H7 (cell line): ENCODE data around the gene SOCS7. TPM values are rescaled to one million over a fixed set of nuclear protein-coding genes. Genes with fewer than 3 reads are reported as not detected.
A peak's percentile ranks its signal among the peaks of the same experiment; 100 is the strongest.

ENCODE experiments used
- DNase-seq: peaks from one replicate; pipeline ENCODE4 v3.0.0; 2012
- H3K27me3 ChIP-seq: 2 replicates; pipeline ENCODE4 v1.6.0; 2011; ENCODE audit warnings: mild to moderate bottlenecking, low read length; ENCODE audit not compliant: control insufficient read depth, insufficient read depth
- H3K36me3 ChIP-seq: replicated peaks from 2 replicates; pipeline ENCODE4 v1.5.1; 2011; ENCODE audit warnings: low read length; ENCODE audit not compliant: control insufficient read depth, insufficient read depth
- H3K4me3 ChIP-seq: 2 replicates; pipeline ENCODE4 v1.5.1; 2011; ENCODE audit warnings: low read depth, mild to moderate bottlenecking, control low read depth, low read length, moderate library complexity; ENCODE audit not compliant: insufficient read depth
- total RNA-seq: library from RNA; depleted of rRNA; stranded (reverse); fragments of >200 nt; shearing (Covaris generic); gene quantifications from 2 replicates; pipeline ENCODE4 v1.2.3, GENCODE V29; 2014; rRNA removed

Gene SOCS7, protein sequence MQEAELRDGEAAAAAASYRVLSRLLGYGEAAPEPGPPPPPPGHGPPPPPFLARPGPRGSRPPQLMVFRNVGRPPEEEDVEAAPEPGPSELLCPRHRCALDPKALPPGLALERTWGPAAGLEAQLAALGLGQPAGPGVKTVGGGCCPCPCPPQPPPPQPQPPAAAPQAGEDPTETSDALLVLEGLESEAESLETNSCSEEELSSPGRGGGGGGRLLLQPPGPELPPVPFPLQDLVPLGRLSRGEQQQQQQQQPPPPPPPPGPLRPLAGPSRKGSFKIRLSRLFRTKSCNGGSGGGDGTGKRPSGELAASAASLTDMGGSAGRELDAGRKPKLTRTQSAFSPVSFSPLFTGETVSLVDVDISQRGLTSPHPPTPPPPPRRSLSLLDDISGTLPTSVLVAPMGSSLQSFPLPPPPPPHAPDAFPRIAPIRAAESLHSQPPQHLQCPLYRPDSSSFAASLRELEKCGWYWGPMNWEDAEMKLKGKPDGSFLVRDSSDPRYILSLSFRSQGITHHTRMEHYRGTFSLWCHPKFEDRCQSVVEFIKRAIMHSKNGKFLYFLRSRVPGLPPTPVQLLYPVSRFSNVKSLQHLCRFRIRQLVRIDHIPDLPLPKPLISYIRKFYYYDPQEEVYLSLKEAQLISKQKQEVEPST
- total RNA-seq, result 18.3 and 25.7 TPM in 2 replicates

DNA sequence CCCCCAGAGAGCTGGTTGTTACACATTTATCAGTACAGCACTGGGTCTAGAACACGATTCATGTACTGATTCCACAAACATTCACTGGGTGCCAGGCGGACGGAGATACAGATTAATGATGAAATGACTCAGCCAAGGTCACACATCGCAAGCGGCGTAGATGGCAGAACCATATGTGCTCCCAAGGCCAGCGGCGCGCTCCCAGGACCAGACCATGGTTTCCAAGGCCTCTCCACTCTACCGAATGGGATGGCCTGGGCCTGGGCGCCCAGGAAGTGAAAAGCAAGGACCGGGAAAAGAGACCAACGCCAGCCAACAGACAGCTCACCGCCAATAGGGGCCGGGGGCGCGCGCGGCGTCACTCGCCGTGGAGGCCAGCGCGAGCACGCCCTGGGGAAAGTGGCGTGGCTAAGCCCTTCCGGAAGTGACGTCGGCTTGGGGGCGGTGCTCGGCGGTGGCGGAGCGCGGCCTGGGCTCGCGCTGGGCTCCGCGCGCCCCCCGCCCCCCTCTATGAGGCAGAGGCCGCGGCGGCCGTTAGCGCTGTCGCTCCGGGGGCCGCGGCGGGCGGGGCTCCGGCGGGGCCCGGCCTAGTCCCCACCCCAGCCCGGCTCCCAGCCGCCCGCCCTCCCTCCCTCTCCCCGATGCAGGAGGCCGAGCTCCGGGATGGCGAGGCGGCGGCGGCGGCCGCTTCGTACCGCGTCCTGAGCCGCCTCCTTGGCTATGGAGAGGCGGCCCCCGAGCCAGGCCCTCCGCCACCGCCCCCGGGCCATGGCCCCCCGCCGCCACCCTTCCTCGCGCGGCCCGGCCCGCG, at the start of gene SOCS7:
SOCS7 (plus strand) TSS at position 433 of the 811 bp plus-strand sequence; CDS start at position 642, 209 bp downstream.
- H3K27me3 ChIP-seq, result peaks cover 3% of the 10 kb centered on the region
- H3K4me3 ChIP-seq, result peak within 1 kb of the TSS; percentile 73
- peak; percentile 97 for DNase-seq
- no peaks in the 10 kb centered on the region for H3K36me3 ChIP-seq

DNA sequence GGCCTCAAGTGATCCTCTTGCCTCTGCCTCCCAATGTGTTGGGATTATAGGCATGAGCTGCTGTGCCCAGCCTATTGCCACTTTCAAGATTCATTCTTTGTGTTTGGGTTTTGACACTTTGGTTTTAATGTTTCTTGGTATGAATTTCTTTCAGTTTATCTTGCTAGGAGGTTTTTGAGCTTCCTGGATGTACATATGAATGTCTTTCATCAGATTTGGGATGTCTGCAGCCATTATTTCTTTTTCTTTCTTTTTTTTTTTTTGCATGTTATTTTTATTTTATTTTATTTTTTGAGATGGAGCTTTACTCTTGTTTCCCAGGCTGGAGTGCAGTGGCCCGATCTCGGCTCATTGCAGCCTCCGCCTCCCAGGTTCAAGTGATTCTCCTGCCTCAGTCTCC, 36.1 kb upstream of the SOCS7 start:
- Histone ChIP-seq H3K36me3 (peaks cover 3% of the 10 kb centered on the region; the same call in 1 of the 2 replicates), H3K4me3 (no peak overlapping the region), H3K27me3 (no peaks in the 10 kb centered on the region)
- no peak for DNase-seq

DNA sequence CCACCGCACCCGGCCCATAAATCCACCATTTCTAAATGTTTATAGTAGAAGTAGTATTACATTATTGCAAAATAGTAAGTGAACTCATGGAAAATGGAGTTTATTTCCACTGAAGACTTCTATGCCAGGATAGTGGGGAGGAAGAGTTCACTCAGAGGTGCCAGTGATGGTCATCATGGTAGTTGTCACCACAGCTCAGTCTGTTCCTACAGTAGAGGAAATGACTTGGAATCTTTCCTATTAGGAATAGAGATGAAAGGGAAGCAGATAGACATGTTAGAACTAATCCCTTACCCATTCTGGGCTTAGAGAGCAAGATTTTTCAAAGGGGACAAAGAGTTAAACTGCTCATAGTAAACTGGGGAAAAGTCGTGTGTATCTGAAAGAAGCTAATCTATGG, 34.6 kb upstream of the SOCS7 start:
- DNase-seq, result no peak
- Histone ChIP-seq H3K36me3 (peaks cover 2% of the 10 kb centered on the region), H3K4me3 (no peak overlapping the region), H3K27me3 (no peaks in the 10 kb centered on the region)

DNA sequence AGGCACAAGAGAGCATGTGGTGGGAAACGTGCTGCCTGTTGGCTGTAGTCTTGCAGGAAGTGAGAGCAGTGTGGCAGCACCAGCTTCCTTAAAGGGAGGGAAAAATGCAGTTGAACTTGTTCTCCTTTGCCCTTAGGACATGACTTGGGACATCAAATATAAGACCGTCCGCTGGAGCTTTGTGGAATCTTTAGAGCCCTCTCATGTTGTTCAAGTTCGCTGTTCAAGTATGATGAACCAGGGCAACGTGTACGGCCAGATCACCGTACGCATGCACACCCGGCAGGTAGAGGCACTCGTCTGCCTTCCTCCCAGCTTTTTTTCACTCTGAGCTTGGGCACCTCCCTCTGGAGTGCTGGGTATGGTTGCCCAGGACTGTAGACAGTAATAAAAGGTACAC, 31.2 kb upstream of the SOCS7 start:
- Histone ChIP-seq H3K36me3 (peaks cover 12% of the 10 kb centered on the region), H3K4me3 (no peak overlapping the region), H3K27me3 (no peaks in the 10 kb centered on the region)
- DNase-seq, result no peak

DNA sequence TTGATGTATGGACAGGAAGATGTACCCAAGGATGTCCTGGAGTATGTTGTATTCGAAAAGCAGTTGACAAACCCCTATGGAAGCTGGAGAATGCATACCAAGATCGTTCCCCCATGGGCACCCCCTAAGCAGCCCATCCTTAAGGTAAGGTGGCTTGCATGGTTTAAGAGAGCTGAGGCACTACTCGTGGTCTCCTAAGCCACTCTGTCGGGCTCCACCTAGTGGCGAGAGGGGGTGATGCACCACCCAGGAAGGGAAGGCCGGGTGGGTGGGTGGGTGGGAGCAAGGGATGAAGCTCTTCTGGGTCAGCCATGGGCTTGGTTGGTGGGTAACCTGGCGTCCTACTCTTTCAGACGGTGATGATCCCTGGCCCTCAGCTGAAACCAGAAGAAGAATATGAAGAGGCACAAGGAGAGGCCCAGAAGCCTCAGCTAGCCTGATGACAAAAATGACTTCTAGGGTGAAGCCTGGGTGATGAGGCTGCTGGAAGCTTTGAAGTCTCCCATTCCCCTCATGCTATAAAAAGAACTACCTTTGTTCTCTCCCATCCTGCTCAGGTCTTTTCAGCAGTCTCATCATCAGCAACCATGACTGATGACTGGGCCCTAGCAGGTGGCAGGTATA, 29.4 kb upstream of the SOCS7 start:
- DNase-seq, result peak; percentile 89
- Histone ChIP-seq H3K4me3 (no peak overlapping the region), H3K27me3 (no peaks in the 10 kb centered on the region), H3K36me3 (peaks cover 12% of the 10 kb centered on the region)

DNA sequence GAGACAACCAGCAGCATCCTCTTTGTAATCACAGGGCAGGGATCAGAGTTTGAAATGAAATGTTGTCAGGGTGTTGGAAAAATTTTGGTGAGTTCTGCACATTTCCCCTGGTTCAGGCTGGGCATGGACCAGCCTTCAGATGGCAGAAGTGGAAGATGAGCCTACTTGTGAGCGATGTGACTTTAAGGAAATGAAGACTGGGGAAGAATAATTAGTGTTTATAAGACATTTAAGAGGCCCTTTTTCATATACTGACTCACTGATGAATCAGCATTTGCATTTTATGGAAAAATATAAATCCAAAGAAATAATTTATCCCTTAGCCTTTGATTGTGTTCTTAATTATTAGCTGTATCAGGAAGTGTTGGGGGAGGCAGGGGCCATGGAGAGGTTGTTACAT, 28.7 kb upstream of the SOCS7 start:
- no peaks in the 10 kb centered on the region for H3K27me3 ChIP-seq
- no peak for DNase-seq

DNA sequence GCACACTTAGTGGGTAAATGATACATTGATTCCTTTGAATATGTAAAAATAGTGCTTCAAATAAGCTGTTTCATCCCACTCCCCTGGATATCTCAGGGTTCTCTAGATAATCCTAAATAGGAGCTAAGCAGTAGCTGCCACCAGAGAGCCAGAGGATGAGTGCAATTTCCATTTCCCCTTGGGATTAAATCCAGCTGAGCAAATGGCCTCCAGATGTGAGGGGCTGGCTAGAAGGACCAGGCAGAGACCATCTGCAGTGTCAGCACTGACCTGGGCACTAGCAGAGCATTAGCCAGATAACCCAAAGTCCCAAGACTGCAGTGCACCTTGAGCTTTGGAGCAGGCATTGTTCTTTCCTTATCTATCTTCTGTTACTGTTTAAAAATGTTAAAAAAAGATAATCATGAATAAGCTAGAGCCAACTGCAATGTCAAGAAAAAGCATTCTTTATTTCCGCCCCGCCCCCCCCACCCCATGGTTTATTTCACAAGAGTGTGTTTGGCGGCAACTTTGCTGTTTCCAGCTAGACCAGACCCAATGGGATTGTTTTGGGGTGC, 27.4 kb upstream of the SOCS7 start:
- Histone ChIP-seq H3K4me3 (no peak overlapping the region), H3K36me3 (peaks cover 12% of the 10 kb centered on the region), H3K27me3 (no peaks in the 10 kb centered on the region)
- no peak for DNase-seq

More for the DNA sequence above, 28.7 kb upstream of the SOCS7 start:
- H3K4me3 ChIP-seq, result no peak overlapping the region
- H3K36me3 ChIP-seq, result peaks cover 12% of the 10 kb centered on the region

DNA sequence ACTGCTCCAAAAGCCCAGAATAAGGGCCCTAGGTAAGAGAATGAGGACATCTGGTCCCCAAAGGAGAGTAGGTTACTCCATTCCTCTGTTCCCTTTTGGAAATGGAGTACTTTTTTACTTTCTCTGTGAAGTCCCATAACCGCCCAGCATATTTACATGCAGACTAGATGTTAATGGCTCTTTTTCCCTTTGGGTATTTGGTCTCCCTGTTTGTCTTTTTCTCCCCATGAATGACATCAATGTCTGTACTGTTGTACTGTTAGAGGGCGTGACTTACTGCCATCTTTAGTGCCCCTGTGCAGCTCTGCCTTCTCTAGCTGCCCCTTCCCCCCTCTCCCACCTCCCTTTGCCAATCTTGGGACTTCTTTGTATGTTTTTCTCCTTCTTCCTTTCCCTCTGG, 26.9 kb upstream of the SOCS7 start:
- DNase-seq, result no peak
- no peaks in the 10 kb centered on the region for H3K27me3 ChIP-seq

DNA sequence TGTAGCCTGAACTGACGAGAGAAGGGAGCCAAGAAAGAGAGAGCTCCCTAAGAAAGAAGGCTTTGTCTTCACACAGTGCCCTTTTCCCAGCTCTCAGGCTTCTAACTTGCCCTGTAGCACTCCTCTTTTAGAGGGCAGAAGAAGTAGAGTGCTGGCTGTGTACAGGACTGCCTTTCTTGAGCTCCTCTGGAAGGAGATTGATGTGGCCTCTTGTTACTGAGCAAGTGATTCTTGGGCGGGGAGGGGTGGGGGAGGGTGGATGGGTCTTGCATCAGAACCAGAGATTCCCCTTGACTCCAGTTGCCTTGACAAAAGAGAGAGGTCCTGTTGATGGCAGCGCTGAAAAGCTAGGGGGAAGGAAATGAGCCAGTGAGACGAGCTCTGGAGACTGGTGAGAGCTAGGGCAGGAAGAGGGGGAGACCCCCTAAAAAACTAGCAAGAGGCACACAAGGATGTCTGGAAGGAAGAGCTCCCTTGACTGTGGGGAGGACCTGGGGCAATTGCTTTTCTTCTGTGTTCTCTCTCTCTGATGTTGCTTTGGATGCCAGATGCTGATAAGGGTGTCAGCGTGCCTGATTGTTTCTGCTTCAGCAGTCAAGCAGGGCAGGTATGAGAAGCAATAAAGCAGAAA, 26.3 kb upstream of the SOCS7 start:
- H3K27me3 ChIP-seq, result no peaks in the 10 kb centered on the region
- no peak overlapping the region for H3K4me3 ChIP-seq
- DNase-seq, result peak; percentile 65
- peaks cover 10% of the 10 kb centered on the region for H3K36me3 ChIP-seq

More for the DNA sequence above, 26.9 kb upstream of the SOCS7 start:
- Histone ChIP-seq H3K36me3 (peaks cover 10% of the 10 kb centered on the region), H3K4me3 (no peak overlapping the region)

DNA sequence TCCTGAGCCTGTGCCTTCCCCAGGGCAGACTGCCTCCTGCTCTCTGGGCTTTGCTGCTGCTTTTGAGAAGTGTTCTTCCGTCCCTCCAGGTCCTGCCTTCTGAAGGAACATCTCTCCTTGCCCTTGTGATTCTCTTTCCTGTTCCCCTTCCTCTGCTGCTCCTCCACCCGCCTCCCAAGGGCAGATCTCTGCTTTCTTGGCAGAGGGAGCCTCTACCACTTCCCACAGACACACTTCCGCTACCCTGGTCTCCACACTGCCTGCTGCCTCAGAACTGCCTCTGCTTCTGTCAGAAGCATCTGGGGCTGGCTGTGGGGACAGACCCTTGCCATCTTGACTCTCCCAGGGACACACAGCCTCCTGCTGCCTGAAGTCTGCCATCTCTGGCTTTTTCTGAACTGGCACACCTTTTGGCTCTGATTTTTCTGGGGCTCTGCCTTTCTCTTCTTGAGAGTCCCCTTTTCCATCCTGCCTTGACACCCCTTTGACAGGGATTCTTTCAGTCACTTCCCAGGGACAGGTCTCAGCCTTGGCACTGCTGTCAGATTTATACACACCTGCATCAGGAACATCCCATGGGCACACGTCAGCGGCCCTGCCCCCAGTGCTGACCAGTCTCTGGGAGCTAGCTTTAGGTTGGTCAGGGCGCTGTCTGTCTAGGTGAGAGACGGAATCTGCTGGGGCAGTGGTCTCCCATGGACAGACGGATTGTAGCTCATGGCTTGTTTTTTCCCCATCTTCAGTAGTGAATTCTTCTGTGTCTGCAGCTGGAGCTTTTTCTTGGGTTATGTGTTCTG, 24.4 kb upstream of the SOCS7 start:
- H3K36me3 ChIP-seq, result peaks cover 10% of the 10 kb centered on the region
- H3K4me3 ChIP-seq, result no peak overlapping the region
- no peak for DNase-seq
- H3K27me3 ChIP-seq, result no peaks in the 10 kb centered on the region

DNA sequence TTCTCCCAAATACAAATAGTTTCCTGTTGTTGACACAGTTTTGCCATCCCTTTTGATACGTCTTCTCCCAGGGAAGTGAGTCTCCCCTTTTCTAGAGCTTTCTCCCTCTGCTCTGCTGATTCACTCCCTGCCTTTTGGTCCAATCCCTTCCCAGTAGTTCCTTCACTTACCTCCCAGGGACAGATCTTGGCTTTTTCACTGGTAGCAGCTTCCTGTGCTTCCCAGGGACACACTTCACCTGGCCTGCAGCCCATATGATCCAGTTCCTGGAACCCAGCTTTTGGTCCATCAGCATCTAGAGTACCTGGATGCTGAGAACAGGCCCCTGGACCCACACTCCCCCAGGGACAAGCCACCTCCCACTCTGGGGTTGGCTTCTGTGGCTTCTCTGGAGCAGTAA, 23.7 kb upstream of the SOCS7 start:
- H3K27me3 ChIP-seq, result no peaks in the 10 kb centered on the region
- peaks cover 5% of the 10 kb centered on the region for H3K36me3 ChIP-seq
- no peak for DNase-seq
- no peak overlapping the region for H3K4me3 ChIP-seq

DNA sequence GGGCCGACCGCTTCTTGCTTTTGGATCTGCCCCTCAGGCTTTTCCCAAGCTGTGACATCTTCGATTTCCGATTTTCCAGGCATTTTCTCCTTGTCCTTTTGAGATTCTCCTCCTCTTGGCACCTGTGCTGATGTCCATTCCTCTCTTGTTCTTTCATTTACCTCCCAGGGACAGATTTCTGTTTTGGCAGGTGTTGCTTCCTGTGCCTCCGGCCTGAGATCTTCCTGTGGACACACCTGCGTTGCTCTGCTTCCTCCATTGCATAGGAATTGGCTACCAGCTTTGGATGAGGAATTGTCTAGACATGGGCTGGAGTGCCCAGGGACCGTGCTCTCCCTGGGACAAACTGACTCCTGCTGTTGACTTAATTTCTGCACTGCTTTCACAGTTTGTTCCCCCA, 23.0 kb upstream of the SOCS7 start:
- Histone ChIP-seq H3K4me3 (no peak overlapping the region), H3K36me3 (no peaks in the 10 kb centered on the region; the same call in 1 of the 2 replicates), H3K27me3 (no peaks in the 10 kb centered on the region)
- DNase-seq, result no peak

DNA sequence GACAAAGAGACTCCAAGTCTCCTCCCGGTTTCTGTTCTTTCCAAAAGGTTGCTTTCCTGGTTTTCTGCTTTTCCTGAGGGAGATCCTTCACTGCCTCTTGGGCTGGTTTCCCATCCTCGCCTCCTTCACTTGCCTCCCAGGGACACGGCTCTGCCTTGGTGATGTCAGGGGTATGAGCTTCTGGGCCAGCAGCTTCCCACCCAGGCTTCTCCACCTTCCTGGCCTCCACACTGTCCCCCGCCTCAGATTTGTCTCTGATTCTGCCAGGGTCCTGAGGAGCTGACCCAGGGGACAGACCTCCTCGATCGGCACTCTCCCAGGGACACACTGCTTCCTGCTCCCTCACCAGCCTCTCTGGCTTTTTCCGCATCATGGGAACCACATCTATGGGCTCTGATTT, 22.4 kb upstream of the SOCS7 start:
- no peak for DNase-seq
- no peak overlapping the region for H3K4me3 ChIP-seq
- H3K36me3 ChIP-seq, result no peaks in the 10 kb centered on the region
- no peaks in the 10 kb centered on the region for H3K27me3 ChIP-seq
